Pons (tissue), 1 donor: ENCODE data around the gene PCDHA4.
A peak's percentile ranks its signal among the peaks of the same experiment; 100 is the strongest.
"Not testable (repeated sequence)": the region's sequence is repeated elsewhere in the genome, so short reads cannot be mapped to it uniquely, and the experiment has no call there.

Source experiments
- DNase-seq: peaks from one replicate; pipeline ENCODE4 v3.0.0-alpha.2; 2016; ENCODE audit warnings: low spot score

PCDHA4 gene

GRCh38 chr5:140821375-140822280, 14.8 kb downstream of the PCDHA4 start, which contains the start of gene PCDHA5:
PCDHA5 (plus strand) TSS chr5:140821613.
- DNase-seq: peak; percentile 45

GRCh38 chr5:140822281-140822629, 15.4 kb downstream of the PCDHA4 start:
- DNase-seq: no peak

GRCh38 chr5:140822969-140823368, 16.1 kb downstream of the PCDHA4 start:
- DNase-seq: not testable (repeated sequence)

- DNase-seq: no peak
Observed at GRCh38 chr5:140823475-140823874, 16.6 kb downstream of the PCDHA4 start.

GRCh38 chr5:140827704-140828361, 21.0 kb downstream of the PCDHA4 start, which contains the start of gene PCDHA6:
PCDHA6 (plus strand) TSS chr5:140827960; CDS start chr5:140828092, 132 bp downstream.
- DNase-seq: peak; percentile 53

- peak; percentile 28 for DNase-seq
Observed at GRCh38 chr5:140828362-140828737, 21.5 kb downstream of the PCDHA4 start.

- DNase-seq: not testable (repeated sequence)
Observed at GRCh38 chr5:140829511-140830501, 22.9 kb downstream of the PCDHA4 start.

- DNase-seq: peak; percentile 73
Observed at GRCh38 chr5:140833993-140834392, 27.1 kb downstream of the PCDHA4 start, which contains the start of gene PCDHA7. PCDHA7 (plus strand) TSS chr5:140834269; CDS start chr5:140834384, 115 bp downstream.

GRCh38 chr5:140834439-140835008, 27.7 kb downstream of the PCDHA4 start:
- not testable (repeated sequence) for DNase-seq

GRCh38 chr5:140835622-140836510, 29.0 kb downstream of the PCDHA4 start:
- DNase-seq: no peak

- peak; percentile 71 for DNase-seq
Observed at GRCh38 chr5:140840978-140841962, 34.4 kb downstream of the PCDHA4 start, which contains the start of gene PCDHA8. PCDHA8 (plus strand) TSS chr5:140841187; CDS start chr5:140841322, 135 bp downstream.

- DNase-seq: no peak
Observed at GRCh38 chr5:140842798-140843733, 36.2 kb downstream of the PCDHA4 start.

- DNase-seq: not testable (repeated sequence)
Observed at GRCh38 chr5:140848139-140849102, 41.6 kb downstream of the PCDHA4 start, which contains the start of gene PCDHA9. PCDHA9 (plus strand) TSS chr5:140848382; CDS start chr5:140848496, 114 bp downstream.

- DNase-seq: not testable (repeated sequence)
Observed at GRCh38 chr5:140849831-140850634, 43.2 kb downstream of the PCDHA4 start.
